CD14-positive monocyte (primary cell): Measurements from ENCODE around the gene MED12L. TPM values are rescaled to one million over a fixed set of nuclear protein-coding genes. Genes with fewer than 3 reads are reported as not detected.

Experiments used
- DNase-seq, 3 donors: peaks; one replicate each; pipeline ENCODE4 v3.0.0-alpha.2; 2011 to 2022
- H2AFZ ChIP-seq: 2 replicates; pipeline ENCODE4 v1.6.0; 2012; ENCODE audit warnings: mild to moderate bottlenecking, low read depth, low read length, inconsistent platforms; ENCODE audit not compliant: insufficient read depth, poor library complexity, severe bottlenecking
- H3K27ac ChIP-seq, 2 donors: 1 replicate in 1 of 2; 2 replicates in 1 of 2; pipeline ENCODE4 v1.5.1; 2012 to 2013; ENCODE audit warnings: low read length in 2 of 2, control low read depth in 1 of 2, inconsistent platforms in 1 of 2, low read depth in 1 of 2, mild to moderate bottlenecking in 1 of 2
- H3K27me3 ChIP-seq, 2 donors: one replicate each; pipeline versions ENCODE4 v1.6.0 to v1.6.1; 2011 to 2013; ENCODE audit warnings: low read length in 2 of 2; ENCODE audit not compliant: control insufficient read depth in 2 of 2, insufficient read depth in 2 of 2
- H3K36me3 ChIP-seq, 2 donors: replicated peaks in 1 of 2; 1 replicate in 1 of 2; 2 replicates in 1 of 2; pipeline versions ENCODE4 v1.5.1 to v1.6.1; 2012 to 2013; ENCODE audit warnings: low read length in 2 of 2, control low read depth in 1 of 2, inconsistent platforms in 1 of 2, mild to moderate bottlenecking in 1 of 2; ENCODE audit not compliant: insufficient read depth in 2 of 2, control insufficient read depth in 1 of 2
- H3K4me1 ChIP-seq, 2 donors: 1 replicate in 1 of 2; 2 replicates in 1 of 2; pipeline versions ENCODE4 v1.5.1 to v1.6.1; 2012 to 2013; ENCODE audit warnings: low read length in 2 of 2, control low read depth in 1 of 2, inconsistent platforms in 1 of 2, mild to moderate bottlenecking in 1 of 2, moderate library complexity in 1 of 2; ENCODE audit not compliant: insufficient read depth in 2 of 2, control insufficient read depth in 1 of 2
- H3K4me2 ChIP-seq: replicated peaks from 2 replicates; pipeline ENCODE3; 2012; ENCODE audit warnings: low read length, moderate library complexity, mild to moderate bottlenecking; ENCODE audit not compliant: poor library complexity, severe bottlenecking; ENCODE audit errors: extremely low read depth
- H3K4me3 ChIP-seq, 3 experiments: fragments of 200-600 bp in 1 of 3; sonication (generic) in 1 of 3; replicated peaks in 1 of 3; 1 replicate in 2 of 3; 2 replicates in 1 of 3; pipeline ENCODE4 v1.5.1; 2011 to 2013; ENCODE audit warnings: low read length in 3 of 3, mild to moderate bottlenecking in 3 of 3, control low read depth in 2 of 3, low read depth in 2 of 3, inconsistent platforms in 1 of 3, moderate library complexity in 1 of 3
- H3K79me2 ChIP-seq: 2 replicates; pipeline ENCODE4 v1.6.0; 2012; ENCODE audit warnings: mild to moderate bottlenecking, control low read depth, inconsistent platforms, low read length, moderate library complexity; ENCODE audit not compliant: insufficient read depth
- H3K9ac ChIP-seq: 2 replicates; pipeline ENCODE4 v1.6.0; 2017; ENCODE audit warnings: low read length, mild to moderate bottlenecking; ENCODE audit not compliant: insufficient read depth, poor library complexity, severe bottlenecking
- H3K9me3 ChIP-seq, 2 donors: replicated peaks in 1 of 2; 1 replicate in 1 of 2; 2 replicates in 1 of 2; pipeline versions ENCODE4 v1.5.1 to v1.6.1; 2012 to 2013; ENCODE audit warnings: low read length in 2 of 2, control low read depth in 1 of 2; ENCODE audit not compliant: control insufficient read depth in 1 of 2, insufficient read depth in 1 of 2
- H4K20me1 ChIP-seq: 2 replicates; pipeline ENCODE4 v1.6.0; 2012; ENCODE audit warnings: mild to moderate bottlenecking, low read length, control low read depth, moderate library complexity; ENCODE audit not compliant: insufficient read depth
- H3K27ac Mint-ChIP-seq, 7 donors: one replicate each; pipeline ENCODE4 v1.8.0; 2020; ENCODE audit warnings: mild to moderate bottlenecking in 7 of 7, mixed read lengths in 7 of 7, moderate library complexity in 6 of 7, inconsistent platforms in 2 of 7
- H3K27me3 Mint-ChIP-seq, 3 donors: one replicate each; pipeline ENCODE4 v1.8.0; 2021 to 2022; ENCODE audit warnings: low read depth in 3 of 3, mild to moderate bottlenecking in 3 of 3, mixed read lengths in 3 of 3, moderate library complexity in 3 of 3, inconsistent platforms in 1 of 3
- H3K36me3 Mint-ChIP-seq, 2 donors: one replicate each; pipeline ENCODE4 v1.8.0; 2020; ENCODE audit warnings: mixed read lengths in 2 of 2, inconsistent platforms in 1 of 2, mild to moderate bottlenecking in 1 of 2
- H3K4me1 Mint-ChIP-seq: one replicate; pipeline ENCODE4 v1.8.0; 2020; ENCODE audit warnings: mild to moderate bottlenecking, mixed read lengths
- H3K4me3 Mint-ChIP-seq, 2 donors: one replicate each; pipeline ENCODE4 v1.8.0; 2020; ENCODE audit warnings: mild to moderate bottlenecking in 2 of 2, mixed read lengths in 2 of 2, moderate library complexity in 1 of 2
- H3K9me3 Mint-ChIP-seq, 7 donors: one replicate each; pipeline ENCODE4 v1.8.0; 2020 to 2022; ENCODE audit warnings: mixed read lengths in 7 of 7, mild to moderate bottlenecking in 6 of 7, moderate library complexity in 6 of 7, inconsistent platforms in 2 of 7
- WGBS: methylation state at CpG from one replicate; pipeline ENCODE4 v1.1.5; 2013; ENCODE audit warnings: missing lambda C conversion rate; ENCODE audit not compliant: insufficient coverage; 5-methylcytosine and 5-hydroxymethylcytosine counted together
- intact Hi-C, 2 donors: fragments of 100-400 bp; cut with micrococcal nuclease; formaldehyde crosslinking; loops; one replicate each; pipeline versions ENCODE4 v1.15.0 to v1.15.1; 2023
- polyA plus RNA-seq, 3 donors: library from polyadenylated mRNA; depleted of rRNA in 1 of 3; unstranded in 2 of 3; stranded (reverse) in 1 of 3; fragments of 300-500 nt in 2 of 3; fragments of >200 nt in 1 of 3; fragmentation: Illumina TruSeq in 2 of 3; gene quantifications; 1 replicate in 2 of 3; 2 replicates in 1 of 3; pipeline ENCODE4 v1.2.3, GENCODE V29; 2012 to 2021
- TF ChIP-seq, protein P1 (sequence below): fragments of 200-600 bp; IDR thresholded peaks from one replicate; pipeline ENCODE4 v1.8.0; 2022; ENCODE audit warnings: antibody characterized with exemption, mild to moderate bottlenecking

The MED12L gene
- polyA plus RNA-seq, 3 donors = 0.12 to 0.29 TPM; not detected in 1

DNA sequence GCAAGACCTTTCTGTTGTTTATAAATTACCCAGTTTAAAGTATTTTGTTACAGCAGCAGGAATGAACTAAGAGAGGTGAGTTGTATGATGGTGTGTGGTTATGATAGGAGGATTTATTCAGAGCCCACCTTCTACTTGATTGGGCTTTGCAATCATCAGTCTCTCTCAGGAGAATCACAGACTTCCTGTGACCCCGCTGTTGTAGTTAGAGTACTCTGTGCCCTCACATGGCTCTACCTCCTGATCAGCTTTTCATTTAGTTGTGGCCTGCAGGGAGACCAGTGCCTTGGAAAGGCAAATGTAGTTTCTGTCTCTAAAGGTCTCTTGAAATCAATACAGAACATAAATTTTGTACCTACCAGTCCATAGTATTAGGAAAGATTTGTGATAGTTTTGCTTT lies 200.5 kb downstream of the MED12L start:
- no CpG with 5 or more reads among the region's 1 CpG for WGBS
- Mint-ChIP-seq H3K36me3 (no peaks in the 10 kb centered on the region), H3K4me1 (no peaks in the 10 kb centered on the region), H3K27ac (peak overlapping the region in 1 of 7 donors; percentile 1), H3K4me3 (no peak overlapping the region), H3K9me3 (peaks cover 0 to 4% (median 0%) of the 10 kb centered on the region in 7 donors), H3K27me3 (no peaks in the 10 kb centered on the region)
- Histone ChIP-seq H3K4me3 (no peak overlapping the region), H3K27me3 (no peaks in the 10 kb centered on the region), H3K9ac (no peak overlapping the region), H3K36me3 (no peaks in the 10 kb centered on the region), H3K79me2 (no peaks in the 10 kb centered on the region), H4K20me1 (no peaks in the 10 kb centered on the region), H3K27ac (no peak overlapping the region), H2AFZ (peak overlapping the region; percentile 31), H3K9me3 (no peaks in the 10 kb centered on the region), H3K4me2 (no peak overlapping the region), H3K4me1 (no peaks in the 10 kb centered on the region)
- intact Hi-C loops = no loop called here
- no peak for DNase-seq
- TF ChIP-seq, protein P1, sequence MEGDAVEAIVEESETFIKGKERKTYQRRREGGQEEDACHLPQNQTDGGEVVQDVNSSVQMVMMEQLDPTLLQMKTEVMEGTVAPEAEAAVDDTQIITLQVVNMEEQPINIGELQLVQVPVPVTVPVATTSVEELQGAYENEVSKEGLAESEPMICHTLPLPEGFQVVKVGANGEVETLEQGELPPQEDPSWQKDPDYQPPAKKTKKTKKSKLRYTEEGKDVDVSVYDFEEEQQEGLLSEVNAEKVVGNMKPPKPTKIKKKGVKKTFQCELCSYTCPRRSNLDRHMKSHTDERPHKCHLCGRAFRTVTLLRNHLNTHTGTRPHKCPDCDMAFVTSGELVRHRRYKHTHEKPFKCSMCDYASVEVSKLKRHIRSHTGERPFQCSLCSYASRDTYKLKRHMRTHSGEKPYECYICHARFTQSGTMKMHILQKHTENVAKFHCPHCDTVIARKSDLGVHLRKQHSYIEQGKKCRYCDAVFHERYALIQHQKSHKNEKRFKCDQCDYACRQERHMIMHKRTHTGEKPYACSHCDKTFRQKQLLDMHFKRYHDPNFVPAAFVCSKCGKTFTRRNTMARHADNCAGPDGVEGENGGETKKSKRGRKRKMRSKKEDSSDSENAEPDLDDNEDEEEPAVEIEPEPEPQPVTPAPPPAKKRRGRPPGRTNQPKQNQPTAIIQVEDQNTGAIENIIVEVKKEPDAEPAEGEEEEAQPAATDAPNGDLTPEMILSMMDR = no peak

DNA sequence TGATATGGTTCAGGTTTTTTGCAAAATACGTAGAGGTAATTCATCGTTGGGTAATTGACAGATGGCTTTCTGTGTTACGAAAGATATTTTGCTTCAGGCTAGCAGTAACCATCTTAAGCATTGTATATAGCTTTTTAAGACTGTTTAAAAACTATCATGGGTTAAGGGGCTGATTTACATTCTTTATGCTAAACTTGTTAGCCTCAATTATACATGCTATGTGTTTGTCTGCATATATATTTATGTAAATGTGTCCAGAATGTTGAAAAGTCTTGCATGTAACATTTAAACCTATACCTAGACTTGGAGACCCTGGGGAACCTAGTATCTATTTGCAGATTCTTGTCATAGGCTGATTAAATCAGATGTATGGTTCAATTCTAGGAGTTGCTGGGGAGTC lies 204.0 kb downstream of the MED12L start:
- no CpG with 5 or more reads among the region's 3 CpGs for WGBS

More for the DNA sequence above, 204.0 kb downstream of the MED12L start:
- no peaks in the 10 kb centered on the region for H4K20me1 ChIP-seq
- Mint-ChIP-seq H3K36me3 (no peaks in the 10 kb centered on the region), H3K9me3 (peaks cover 0 to 4% (median 0%) of the 10 kb centered on the region in 7 donors), H3K27me3 (no peaks in the 10 kb centered on the region), H3K4me1 (no peaks in the 10 kb centered on the region), H3K27ac (no peak overlapping the region), H3K4me3 (no peak overlapping the region)
- no peak overlapping the region for H3K4me3 ChIP-seq
- no peak overlapping the region for H2AFZ ChIP-seq
- TF ChIP-seq, protein P1 = no peak
- no peak overlapping the region for H3K4me2 ChIP-seq
- no peaks in the 10 kb centered on the region for H3K36me3 ChIP-seq
- H3K9me3 ChIP-seq = no peaks in the 10 kb centered on the region
- intact Hi-C loops = no loop called here
- no peak overlapping the region for H3K27ac ChIP-seq
- no peaks in the 10 kb centered on the region for H3K4me1 ChIP-seq
- H3K27me3 ChIP-seq = no peaks in the 10 kb centered on the region
- no peak overlapping the region for H3K9ac ChIP-seq
- no peaks in the 10 kb centered on the region for H3K79me2 ChIP-seq
- no peak for DNase-seq
